Mesodermal cell (in vitro differentiated cells): ENCODE data around the gene ZNF546.

ENCODE experiments used
- H3K27ac ChIP-seq: 2 replicates; pipeline ENCODE4 v1.7.0; 2013; ENCODE audit warnings: mild to moderate bottlenecking, low read depth, low read length, moderate library complexity; ENCODE audit not compliant: severe bottlenecking
- H3K36me3 ChIP-seq: 2 replicates; pipeline ENCODE4 v1.7.1; 2013; ENCODE audit warnings: mild to moderate bottlenecking, low read length, moderate library complexity; ENCODE audit not compliant: control insufficient read depth, insufficient read depth
- H3K4me1 ChIP-seq: one replicate; pipeline ENCODE4 v1.7.1; 2013; ENCODE audit warnings: mild to moderate bottlenecking, low read length; ENCODE audit not compliant: insufficient read depth, control insufficient read depth, poor library complexity, severe bottlenecking
- H3K4me3 ChIP-seq: 2 replicates; pipeline ENCODE4 v1.7.0; 2013; ENCODE audit warnings: low read length, control low read depth, mild to moderate bottlenecking; ENCODE audit not compliant: insufficient read depth, poor library complexity, severe bottlenecking; ENCODE audit errors: extremely low read depth
- H3K9me3 ChIP-seq: 2 replicates; pipeline ENCODE4 v1.7.1; 2013; ENCODE audit warnings: mild to moderate bottlenecking, low read length, moderate library complexity; ENCODE audit not compliant: control insufficient read depth
- WGBS, 2 experiments: methylation state at CpG; one replicate each; pipeline ENCODE4 v1.1.5; 2013; ENCODE audit warnings: missing lambda C conversion rate in 2 of 2; ENCODE audit not compliant: insufficient coverage in 2 of 2; 5-methylcytosine and 5-hydroxymethylcytosine counted together

ZNF546 gene

DNA sequence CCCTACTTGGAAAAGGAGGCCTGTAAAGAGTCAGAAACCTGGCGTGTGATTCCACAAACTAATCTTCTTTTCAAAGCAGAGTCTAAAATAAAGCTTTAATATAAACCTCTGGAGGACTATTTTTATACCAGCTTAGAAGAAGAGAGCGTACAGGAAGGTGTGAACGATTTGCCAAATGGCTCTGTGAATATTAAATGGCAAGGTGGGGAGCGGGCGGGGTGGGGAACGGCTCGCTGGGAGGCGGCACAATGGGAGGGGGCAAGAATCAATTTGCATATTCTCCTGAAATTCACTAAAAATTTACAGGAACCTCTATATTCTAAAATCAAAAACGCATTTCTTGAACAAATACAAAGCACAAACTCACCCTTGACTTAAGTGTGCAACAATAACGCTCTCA lies 58.2 kb downstream of the ZNF546 start:
- no peak overlapping the region for H3K27ac ChIP-seq
- peaks cover 7% of the 10 kb centered on the region for H3K9me3 ChIP-seq
- peak overlapping the region; percentile 80 for H3K4me3 ChIP-seq
- WGBS, 2 experiments = 65 to 66% methylated on average over 7 to 8 of the region's 10 CpGs
- no peaks in the 10 kb centered on the region for H3K36me3 ChIP-seq
- H3K4me1 ChIP-seq = no peaks in the 10 kb centered on the region

DNA sequence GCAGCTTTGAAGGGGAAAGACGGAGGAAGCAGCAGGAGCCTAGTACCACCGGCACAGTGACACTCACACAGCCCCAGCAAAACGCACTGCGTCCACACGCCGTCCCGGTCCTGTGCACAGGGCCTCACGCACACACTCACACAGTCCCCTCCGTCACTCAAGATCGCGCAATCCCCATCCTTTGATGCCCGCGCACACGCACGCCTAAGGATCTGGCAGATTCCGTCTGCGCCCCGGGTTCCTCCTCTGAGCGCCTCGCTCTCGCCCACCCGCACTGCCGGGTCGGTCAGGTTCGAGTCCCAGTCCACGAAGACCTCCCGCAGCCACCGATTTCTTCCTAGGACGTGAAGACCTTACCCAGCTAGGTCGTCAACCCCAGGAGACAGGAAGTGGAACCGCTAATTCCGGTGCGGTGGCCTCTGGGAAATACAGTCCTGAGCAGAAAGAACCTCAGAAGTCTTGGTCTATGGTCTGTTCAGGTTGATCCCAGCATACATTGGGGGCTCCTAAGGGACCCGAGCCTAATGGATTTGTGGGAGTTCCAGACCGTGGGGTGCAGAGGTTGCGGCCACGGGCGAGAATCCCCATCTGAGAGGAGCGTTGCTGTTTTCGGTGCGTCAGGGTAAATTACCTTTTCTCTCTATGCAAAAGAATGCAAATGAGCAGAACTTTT lies 59.1 kb downstream of the ZNF546 start, which contains the start of gene ZNF780B:
Gene ZNF780B, minus strand, starts transcription at position 400 of the 673 bp plus-strand sequence. CDS start 5,899 bp downstream, outside the sequence.
- peak within 1 kb of the TSS; percentile 19 for H3K27ac ChIP-seq
- WGBS, 2 experiments = 0% methylated on average over 29 to 35 of the region's 41 CpGs
- peaks cover 3% of the 10 kb centered on the region for H3K9me3 ChIP-seq

DNA sequence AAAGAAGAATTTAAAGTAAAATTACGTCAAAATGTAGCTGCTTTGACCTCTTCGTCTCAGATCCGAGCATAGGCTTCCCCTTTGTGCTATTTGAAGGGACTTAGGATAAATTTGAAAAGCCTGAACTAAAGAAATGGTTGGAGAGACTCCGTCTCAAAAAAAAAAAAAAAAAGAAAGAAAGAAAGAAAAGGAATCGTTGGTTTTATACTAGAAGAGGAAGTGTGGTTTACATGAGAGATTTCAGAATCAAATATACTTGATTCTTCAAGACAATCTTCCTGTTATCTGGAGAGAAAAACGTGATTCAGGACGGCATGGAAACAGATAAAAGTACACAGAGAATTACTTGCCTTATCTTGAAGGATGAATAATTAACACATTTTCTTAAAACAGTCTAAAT lies 59.6 kb downstream of the ZNF546 start:
- no peaks in the 10 kb centered on the region for H3K4me1 ChIP-seq
- peak overlapping the region; percentile 19 for H3K27ac ChIP-seq
- H3K4me3 ChIP-seq = peak overlapping the region; percentile 80
- peaks cover 3% of the 10 kb centered on the region for H3K9me3 ChIP-seq
- WGBS, 2 experiments = 38% methylated on average over 4 of the region's 7 CpGs; no CpG with 5 or more reads in 1 of the 2 experiments
- H3K36me3 ChIP-seq = no peaks in the 10 kb centered on the region

More for the DNA sequence above, 59.1 kb downstream of the ZNF546 start, which contains the start of gene ZNF780B:
- Histone ChIP-seq H3K4me1 (no peaks in the 10 kb centered on the region), H3K36me3 (no peaks in the 10 kb centered on the region), H3K4me3 (peak within 1 kb of the TSS; percentile 80)

DNA sequence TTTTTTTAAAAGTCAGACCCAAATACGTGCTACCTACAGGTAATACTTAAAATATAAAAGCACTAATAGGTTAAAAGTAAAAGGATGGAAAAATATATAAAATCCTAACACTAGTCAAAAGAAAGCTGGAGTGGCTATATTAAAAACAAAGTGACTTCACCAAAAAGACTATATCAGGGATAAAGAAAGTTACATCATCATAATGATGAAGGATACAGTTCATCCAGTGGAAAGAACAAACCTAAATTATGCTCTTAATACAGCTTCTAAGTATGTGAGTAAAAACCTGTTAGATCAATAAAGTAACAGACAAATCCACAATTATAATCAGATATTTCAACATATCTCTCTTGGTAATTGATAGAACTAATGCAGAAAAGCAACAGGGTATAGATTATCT lies 60.3 kb downstream of the ZNF546 start:
- no peaks in the 10 kb centered on the region for H3K36me3 ChIP-seq
- WGBS, 2 experiments = no CpG with 5 or more reads among the region's 1 CpG
- H3K4me3 ChIP-seq = no peak overlapping the region
- peaks cover 3% of the 10 kb centered on the region for H3K9me3 ChIP-seq
- H3K4me1 ChIP-seq = no peaks in the 10 kb centered on the region
- H3K27ac ChIP-seq = no peak overlapping the region

DNA sequence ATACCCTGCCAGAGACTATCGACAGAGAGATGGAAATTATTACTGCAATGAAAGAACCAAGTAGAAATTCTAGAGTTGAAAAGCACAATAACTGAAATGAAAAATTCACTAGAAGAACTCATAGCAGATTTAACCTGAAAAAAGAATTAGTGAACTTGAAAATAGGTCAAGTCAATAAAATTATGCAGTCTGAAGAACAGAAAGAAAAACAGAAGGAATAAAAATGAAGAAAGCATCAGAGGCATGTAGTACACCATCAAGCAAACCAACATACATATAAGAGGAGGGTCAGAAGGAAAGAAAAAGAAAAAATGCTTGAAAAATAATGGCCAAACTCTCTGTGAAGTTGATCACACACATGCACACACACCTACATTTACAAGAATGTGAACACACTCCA lies 62.8 kb downstream of the ZNF546 start:
- no peak overlapping the region for H3K27ac ChIP-seq
- WGBS, 2 experiments = no CpG with 5 or more reads among the region's 1 CpG
- H3K9me3 ChIP-seq = peaks cover 2% of the 10 kb centered on the region
- H3K4me1 ChIP-seq = no peaks in the 10 kb centered on the region
- H3K36me3 ChIP-seq = no peaks in the 10 kb centered on the region
- no peak overlapping the region for H3K4me3 ChIP-seq

DNA sequence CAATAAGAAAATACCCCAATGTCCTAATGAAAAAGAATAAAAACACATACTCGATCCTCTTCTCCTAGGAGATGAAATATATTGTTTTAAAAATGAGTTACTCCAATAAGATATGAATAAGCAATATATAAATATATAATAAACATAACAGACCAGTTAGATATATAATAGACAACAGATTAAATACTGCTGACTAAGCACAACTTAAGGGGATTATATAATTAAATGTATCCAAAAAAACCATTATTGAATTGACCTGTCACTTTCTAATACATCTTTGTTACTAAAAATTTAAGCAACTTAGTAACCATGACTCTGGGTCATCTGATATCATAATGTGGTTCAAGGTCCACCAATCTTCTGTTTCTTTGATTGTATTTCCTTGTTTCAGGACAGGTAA lies 73.2 kb downstream of the ZNF546 start:
- H3K4me1 ChIP-seq = no peaks in the 10 kb centered on the region
- no peak overlapping the region for H3K27ac ChIP-seq
- no CpG with 5 or more reads among the region's 1 CpG for WGBS, 2 experiments
- H3K9me3 ChIP-seq = peaks cover 12% of the 10 kb centered on the region
- H3K36me3 ChIP-seq = peaks cover 17% of the 10 kb centered on the region
- H3K4me3 ChIP-seq = no peak overlapping the region
